ENCODE results near the gene ONECUT3. TPM values are rescaled to one million over a fixed set of nuclear protein-coding genes. Genes with fewer than 3 reads are reported as not detected.

ONECUT3 gene
- total and polyA plus RNA-seq, 11 donors = not detected

GRCh38 chr19:1751367-1752008 is 1.8 kb upstream of the ONECUT3 start:
- Histone ChIP-seq H3K27ac (no peak overlapping the region), H3K27me3 (peaks cover 68 to 90% (median 88%) of the 10 kb centered on the region in 9 donors), H3K4me3 (no peak overlapping the region), H3K36me3 (no peaks in the 10 kb centered on the region), H3K9me3 (no peaks in the 10 kb centered on the region), H3K4me1 (peaks cover 3 to 52% (median 16%) of the 10 kb centered on the region in 12 donors)
- DNase-seq (no peak), ATAC-seq (no peak)
- TF ChIP-seq CTCF (IDR thresholded peaks at IDR 0.05) (no peak), POLR2A (IDR thresholded peaks at IDR 0.05) (no peak)
- WGBS, 4 donors = 6 to 8% (median 7%) methylated on average over 14 to 16 of the region's 16 CpGs
- intact Hi-C loops (cut with DNase I) = no loop called here

GRCh38 chr19:1752009-1752756 is 1.1 kb upstream of the ONECUT3 start:
- ATAC-seq = no peak
- 2 to 9% (median 4%) methylated on average over 9 to 16 of the region's 16 CpGs for WGBS, 4 donors
- peaks cover 3 to 56% (median 16%) of the 10 kb centered on the region in 12 donors for H3K4me1 ChIP-seq
- TF ChIP-seq CTCF (IDR thresholded peaks at IDR 0.05) = no peak
- TF ChIP-seq POLR2A (IDR thresholded peaks at IDR 0.05) = no peak
- no peaks in the 10 kb centered on the region for H3K36me3 ChIP-seq
- intact Hi-C loops (cut with DNase I) = no loop called here
- no peaks in the 10 kb centered on the region for H3K9me3 ChIP-seq
- no peak for DNase-seq
- no peak overlapping the region for H3K27ac ChIP-seq
- peaks cover 73 to 90% (median 88%) of the 10 kb centered on the region in 9 donors for H3K27me3 ChIP-seq
- H3K4me3 ChIP-seq = no peak overlapping the region

DNA sequence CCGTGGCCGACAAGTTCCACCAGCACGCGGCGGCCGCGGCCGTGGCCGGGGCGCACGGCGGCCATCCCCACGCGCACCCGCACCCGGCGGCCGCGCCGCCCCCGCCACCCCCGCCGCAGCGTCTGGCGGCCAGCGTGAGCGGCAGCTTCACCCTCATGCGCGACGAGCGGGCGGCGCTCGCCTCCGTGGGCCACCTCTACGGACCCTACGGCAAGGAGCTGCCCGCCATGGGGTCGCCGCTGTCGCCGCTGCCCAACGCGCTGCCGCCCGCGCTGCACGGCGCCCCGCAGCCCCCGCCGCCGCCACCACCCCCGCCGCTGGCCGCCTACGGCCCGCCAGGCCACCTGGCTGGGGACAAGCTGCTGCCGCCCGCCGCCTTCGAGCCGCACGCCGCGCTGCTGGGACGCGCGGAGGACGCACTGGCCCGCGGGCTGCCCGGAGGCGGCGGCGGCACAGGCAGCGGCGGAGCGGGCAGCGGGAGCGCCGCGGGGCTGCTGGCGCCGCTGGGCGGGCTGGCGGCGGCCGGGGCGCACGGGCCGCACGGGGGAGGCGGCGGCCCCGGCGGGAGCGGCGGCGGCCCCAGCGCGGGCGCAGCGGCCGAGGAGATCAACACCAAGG is 821 bp downstream of the ONECUT3 start:
- Histone ChIP-seq H3K4me3 (no peak overlapping the region), H3K27me3 (peaks cover 75 to 91% (median 89%) of the 10 kb centered on the region in 9 donors), H3K4me1 (peaks cover 0 to 52% (median 10%) of the 10 kb centered on the region in 12 donors), H3K27ac (no peak overlapping the region), H3K9me3 (no peaks in the 10 kb centered on the region), H3K36me3 (no peaks in the 10 kb centered on the region)
- DNase-seq (no peak), ATAC-seq (no peak)
- intact Hi-C loops (cut with DNase I) = no loop called here
- 0 to 4% (median 2%) methylated on average over 9 to 105 of the region's 105 CpGs for WGBS, 4 donors
- TF ChIP-seq POLR2A (IDR thresholded peaks at IDR 0.05) (no peak), CTCF (IDR thresholded peaks at IDR 0.05) (no peak)

Data from heart left ventricle (tissue), 16 donors.